ENCODE data around the gene RAB5B.
"Not testable (repeated sequence)": the region's sequence is repeated elsewhere in the genome, so short reads cannot be mapped to it uniquely, and the experiment has no call there.

RAB5B gene

GRCh38 chr12:55942055-55942454 is 31.8 kb upstream of the RAB5B start:
- DNase-seq (ENCODE audit: low spot score) = no peak

GRCh38 chr12:55942577-55943136 is 31.2 kb upstream of the RAB5B start:
- no peak for DNase-seq (ENCODE audit: low spot score)

GRCh38 chr12:55946553-55946952 is 27.3 kb upstream of the RAB5B start:
- no peak for DNase-seq (ENCODE audit: low spot score)

GRCh38 chr12:55955344-55955743 is 18.5 kb upstream of the RAB5B start:
- DNase-seq (ENCODE audit: low spot score) = no peak

GRCh38 chr12:55955800-55956508 is 17.9 kb upstream of the RAB5B start:
- DNase-seq (ENCODE audit: low spot score) = peak; percentile 61

- no peak for DNase-seq (ENCODE audit: low spot score)
These were observed 16.6 kb upstream of the RAB5B start for GRCh38 chr12:55957106-55957859.

GRCh38 chr12:55963760-55964159 is 10.1 kb upstream of the RAB5B start:
- DNase-seq (ENCODE audit: low spot score) = no peak

GRCh38 chr12:55965240-55965639 is 8.6 kb upstream of the RAB5B start:
- DNase-seq (ENCODE audit: low spot score) = no peak

GRCh38 chr12:55965941-55966407 is 7.9 kb upstream of the RAB5B start, which contains the start of gene PMEL:
PMEL (minus strand) TSS chr12:55966042; CDS start chr12:55966011, 31 bp downstream.
- no peak for DNase-seq (ENCODE audit: low spot score)

- peak; percentile 93 for DNase-seq (ENCODE audit: low spot score)
These were observed 7.2 kb upstream of the RAB5B start, which contains the start of gene CDK2 for GRCh38 chr12:55966408-55967281. CDK2 (plus strand) TSS chr12:55966830; CDS start chr12:55967009, 179 bp downstream.

- no peak for DNase-seq (ENCODE audit: low spot score)
These were observed 4.5 kb upstream of the RAB5B start for GRCh38 chr12:55969356-55969755.

GRCh38 chr12:55970775-55971174 is 3.1 kb upstream of the RAB5B start:
- DNase-seq (ENCODE audit: low spot score) = no peak

- DNase-seq (ENCODE audit: low spot score) = peak; percentile 64
These were observed 1.8 kb upstream of the RAB5B start for GRCh38 chr12:55972042-55972441.

- DNase-seq (ENCODE audit: low spot score) = no peak
These were observed 1.4 kb upstream of the RAB5B start for GRCh38 chr12:55972456-55972855.

- DNase-seq (ENCODE audit: low spot score) = no peak
These were observed 823 bp upstream of the RAB5B start for GRCh38 chr12:55972911-55973598.

GRCh38 chr12:55974308-55974730 is 441 bp downstream of the RAB5B start:
- DNase-seq (ENCODE audit: low spot score) = peak; percentile 43

- no peak for DNase-seq (ENCODE audit: low spot score)
These were observed 4.5 kb downstream of the RAB5B start for GRCh38 chr12:55978393-55978792.

- DNase-seq (ENCODE audit: low spot score) = no peak
These were observed 5.2 kb downstream of the RAB5B start for GRCh38 chr12:55979069-55979468.

- DNase-seq (ENCODE audit: low spot score) = not testable (repeated sequence)
These were observed 8.0 kb downstream of the RAB5B start for GRCh38 chr12:55981882-55982281.

GRCh38 chr12:55982319-55982936 is 8.6 kb downstream of the RAB5B start:
- no peak for DNase-seq (ENCODE audit: low spot score)

Data from AG08396 (cell line).